HEK293 (cell line): ENCODE measurements around the gene DGKG.

Experiments used
- CTCF ChIA-PET: fragments of 350-600 bp; formaldehyde crosslinking; extraction: SDS; loops from one replicate; lab custom pipeline; 2021; ENCODE audit warnings: antibody characterized with exemption; lab: Yijun Ruan, JAX
- POLR2A ChIA-PET: fragments of 300-600 bp; formaldehyde crosslinking; extraction: SDS; loops from one replicate; lab custom pipeline; 2020; ENCODE audit warnings: antibody characterized with exemption, inconsistent platforms; lab: Yijun Ruan, JAX
- H3K27ac ChIP-seq: fragments of 200-500 bp; sonication (Bioruptor generic); 2 replicates; pipeline ENCODE4 v1.5.1; 2014; ENCODE audit warnings: low read depth, low read length, control low read depth, inconsistent platforms; ENCODE audit errors: extremely low read depth
- H3K36me3 ChIP-seq, 2 experiments: fragments of 200-500 bp in 1 of 2; sonication (Bioruptor generic) in 1 of 2; 1 replicate in 1 of 2; 2 replicates in 1 of 2; pipeline ENCODE4 v1.5.1; 2014 to 2017; ENCODE audit warnings: inconsistent platforms in 2 of 2, low read length in 2 of 2; ENCODE audit not compliant: control insufficient read depth in 2 of 2, insufficient read depth in 1 of 2
- H3K4me1 ChIP-seq: fragments of 200-500 bp; sonication (Bioruptor generic); 2 replicates; pipeline ENCODE4 v1.5.1; 2014; ENCODE audit warnings: mild to moderate bottlenecking, low read length, inconsistent platforms; ENCODE audit not compliant: control insufficient read depth, insufficient read depth
- H3K4me3 ChIP-seq: 2 replicates; pipeline ENCODE4 v1.5.1; 2011; ENCODE audit warnings: low read depth, mild to moderate bottlenecking, control low read depth, low read length, moderate library complexity
- H3K9me3 ChIP-seq: fragments of 200-500 bp; sonication (Bioruptor generic); 2 replicates; pipeline ENCODE4 v1.5.1; 2014; ENCODE audit warnings: low read depth, low read length, inconsistent platforms; ENCODE audit not compliant: control insufficient read depth, insufficient read depth
- CTCF ChIP-seq: fragments of 450-650 bp; formaldehyde crosslinking; IDR thresholded peaks from 2 replicates; pipeline ENCODE4 v1.5.1; 2016; ENCODE audit warnings: missing biosample characterization, missing genetic modification characterization
- KLF9 ChIP-seq: fragments of 450-650 bp; formaldehyde crosslinking; IDR thresholded peaks from 2 replicates; pipeline ENCODE4 v1.5.1; 2016; ENCODE audit warnings: missing biosample characterization, missing genetic modification characterization, low read depth
- RBAK ChIP-seq: fragments of 450-650 bp; formaldehyde crosslinking; IDR thresholded peaks from 2 replicates; pipeline ENCODE4 v1.5.1; 2016; ENCODE audit warnings: missing biosample characterization, missing genetic modification characterization
- REPIN1 ChIP-seq: fragments of 450-650 bp; formaldehyde crosslinking; IDR thresholded peaks from 2 replicates; pipeline ENCODE4 v1.5.1; 2017; ENCODE audit warnings: missing biosample characterization, missing genetic modification characterization, low read depth
- TSHZ1 ChIP-seq: fragments of 450-650 bp; formaldehyde crosslinking; IDR thresholded peaks from 2 replicates; pipeline ENCODE4 v1.5.1; 2016; ENCODE audit warnings: missing biosample characterization, missing genetic modification characterization, borderline replicate concordance
- ZNF121 ChIP-seq: fragments of 450-650 bp; formaldehyde crosslinking; IDR thresholded peaks from 2 replicates; pipeline ENCODE4 v1.5.1; 2016; ENCODE audit warnings: missing biosample characterization, missing genetic modification characterization
- ZNF530 ChIP-seq: fragments of 450-650 bp; formaldehyde crosslinking; IDR thresholded peaks from 2 replicates; pipeline ENCODE4 v1.5.1; 2016; ENCODE audit warnings: low read depth, missing biosample characterization, missing genetic modification characterization
- ZNF544 ChIP-seq: fragments of 450-650 bp; formaldehyde crosslinking; IDR thresholded peaks from 2 replicates; pipeline ENCODE4 v1.5.0; 2017; ENCODE audit warnings: missing biosample characterization, missing genetic modification characterization
- ZNF768 ChIP-seq: fragments of 450-650 bp; formaldehyde crosslinking; IDR thresholded peaks from 2 replicates; pipeline ENCODE4 v1.5.1; 2018; ENCODE audit warnings: missing biosample characterization, mild to moderate bottlenecking, missing genetic modification characterization
- ZSCAN16 ChIP-seq: fragments of 450-650 bp; formaldehyde crosslinking; IDR thresholded peaks from 2 replicates; pipeline ENCODE4 v1.5.1; 2016; ENCODE audit warnings: missing biosample characterization, missing genetic modification characterization
- TF ChIP-seq, protein P1 (sequence below): fragments of 450-650 bp; formaldehyde crosslinking; IDR thresholded peaks from 2 replicates; pipeline ENCODE4 v1.5.1; 2016; ENCODE audit warnings: missing biosample characterization, missing genetic modification characterization
- TF ChIP-seq, protein P2 (sequence below): fragments of 450-650 bp; formaldehyde crosslinking; IDR thresholded peaks from 2 replicates; pipeline ENCODE4 v1.5.1; 2017; ENCODE audit warnings: missing biosample characterization, missing genetic modification characterization
- TF ChIP-seq, protein P3 (sequence below): fragments of 450-650 bp; IDR thresholded peaks from 2 replicates; pipeline ENCODE4 v1.5.1; 2018; ENCODE audit warnings: missing biosample characterization, mild to moderate bottlenecking, missing genetic modification characterization
- TF ChIP-seq, protein P4 (sequence below): fragments of 450-650 bp; formaldehyde crosslinking; IDR thresholded peaks from 2 replicates; pipeline ENCODE4 v1.5.1; 2016; ENCODE audit warnings: missing biosample characterization, missing genetic modification characterization, borderline replicate concordance
- TF ChIP-seq, protein P5 (sequence below): fragments of 450-650 bp; formaldehyde crosslinking; IDR thresholded peaks from 2 replicates; pipeline ENCODE4 v1.5.1; 2017; ENCODE audit warnings: missing biosample characterization, missing genetic modification characterization

The DGKG gene

GRCh38 chr3:186118692-186119091, 243.3 kb downstream of the DGKG start (continued):
- no peak for TF ChIP-seq RBAK (tag by site-specific recombination)
- no peak for TF ChIP-seq ZNF121 (tag by site-specific recombination)
- TF ChIP-seq CTCF (tag by site-specific recombination), result no peak
- no peak for TF ChIP-seq ZNF768 (tag by site-specific recombination)
- no peak for TF ChIP-seq KLF9 (tag by site-specific recombination)
- TF ChIP-seq, protein P1, sequence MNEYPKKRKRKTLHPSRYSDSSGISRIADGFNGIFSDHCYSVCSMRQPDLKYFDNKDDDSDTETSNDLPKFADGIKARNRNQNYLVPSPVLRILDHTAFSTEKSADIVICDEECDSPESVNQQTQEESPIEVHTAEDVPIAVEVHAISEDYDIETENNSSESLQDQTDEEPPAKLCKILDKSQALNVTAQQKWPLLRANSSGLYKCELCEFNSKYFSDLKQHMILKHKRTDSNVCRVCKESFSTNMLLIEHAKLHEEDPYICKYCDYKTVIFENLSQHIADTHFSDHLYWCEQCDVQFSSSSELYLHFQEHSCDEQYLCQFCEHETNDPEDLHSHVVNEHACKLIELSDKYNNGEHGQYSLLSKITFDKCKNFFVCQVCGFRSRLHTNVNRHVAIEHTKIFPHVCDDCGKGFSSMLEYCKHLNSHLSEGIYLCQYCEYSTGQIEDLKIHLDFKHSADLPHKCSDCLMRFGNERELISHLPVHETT (tag by site-specific recombination), result no peak
- TF ChIP-seq, protein P2, sequence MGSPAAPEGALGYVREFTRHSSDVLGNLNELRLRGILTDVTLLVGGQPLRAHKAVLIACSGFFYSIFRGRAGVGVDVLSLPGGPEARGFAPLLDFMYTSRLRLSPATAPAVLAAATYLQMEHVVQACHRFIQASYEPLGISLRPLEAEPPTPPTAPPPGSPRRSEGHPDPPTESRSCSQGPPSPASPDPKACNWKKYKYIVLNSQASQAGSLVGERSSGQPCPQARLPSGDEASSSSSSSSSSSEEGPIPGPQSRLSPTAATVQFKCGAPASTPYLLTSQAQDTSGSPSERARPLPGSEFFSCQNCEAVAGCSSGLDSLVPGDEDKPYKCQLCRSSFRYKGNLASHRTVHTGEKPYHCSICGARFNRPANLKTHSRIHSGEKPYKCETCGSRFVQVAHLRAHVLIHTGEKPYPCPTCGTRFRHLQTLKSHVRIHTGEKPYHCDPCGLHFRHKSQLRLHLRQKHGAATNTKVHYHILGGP (tag by site-specific recombination), result no peak
- TF ChIP-seq, all 188 proteins: peak for 0

- no peak overlapping the region for H3K4me3 ChIP-seq
- ChIA-PET CTCF (no interaction called here), POLR2A (no interaction called here)
- no peak for TF ChIP-seq ZSCAN16 (tag by site-specific recombination)
- TF ChIP-seq, protein P3, sequence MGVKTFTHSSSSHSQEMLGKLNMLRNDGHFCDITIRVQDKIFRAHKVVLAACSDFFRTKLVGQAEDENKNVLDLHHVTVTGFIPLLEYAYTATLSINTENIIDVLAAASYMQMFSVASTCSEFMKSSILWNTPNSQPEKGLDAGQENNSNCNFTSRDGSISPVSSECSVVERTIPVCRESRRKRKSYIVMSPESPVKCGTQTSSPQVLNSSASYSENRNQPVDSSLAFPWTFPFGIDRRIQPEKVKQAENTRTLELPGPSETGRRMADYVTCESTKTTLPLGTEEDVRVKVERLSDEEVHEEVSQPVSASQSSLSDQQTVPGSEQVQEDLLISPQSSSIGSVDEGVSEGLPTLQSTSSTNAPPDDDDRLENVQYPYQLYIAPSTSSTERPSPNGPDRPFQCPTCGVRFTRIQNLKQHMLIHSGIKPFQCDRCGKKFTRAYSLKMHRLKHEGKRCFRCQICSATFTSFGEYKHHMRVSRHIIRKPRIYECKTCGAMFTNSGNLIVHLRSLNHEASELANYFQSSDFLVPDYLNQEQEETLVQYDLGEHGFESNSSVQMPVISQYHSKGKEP, result no peak
- TF ChIP-seq, protein P4, sequence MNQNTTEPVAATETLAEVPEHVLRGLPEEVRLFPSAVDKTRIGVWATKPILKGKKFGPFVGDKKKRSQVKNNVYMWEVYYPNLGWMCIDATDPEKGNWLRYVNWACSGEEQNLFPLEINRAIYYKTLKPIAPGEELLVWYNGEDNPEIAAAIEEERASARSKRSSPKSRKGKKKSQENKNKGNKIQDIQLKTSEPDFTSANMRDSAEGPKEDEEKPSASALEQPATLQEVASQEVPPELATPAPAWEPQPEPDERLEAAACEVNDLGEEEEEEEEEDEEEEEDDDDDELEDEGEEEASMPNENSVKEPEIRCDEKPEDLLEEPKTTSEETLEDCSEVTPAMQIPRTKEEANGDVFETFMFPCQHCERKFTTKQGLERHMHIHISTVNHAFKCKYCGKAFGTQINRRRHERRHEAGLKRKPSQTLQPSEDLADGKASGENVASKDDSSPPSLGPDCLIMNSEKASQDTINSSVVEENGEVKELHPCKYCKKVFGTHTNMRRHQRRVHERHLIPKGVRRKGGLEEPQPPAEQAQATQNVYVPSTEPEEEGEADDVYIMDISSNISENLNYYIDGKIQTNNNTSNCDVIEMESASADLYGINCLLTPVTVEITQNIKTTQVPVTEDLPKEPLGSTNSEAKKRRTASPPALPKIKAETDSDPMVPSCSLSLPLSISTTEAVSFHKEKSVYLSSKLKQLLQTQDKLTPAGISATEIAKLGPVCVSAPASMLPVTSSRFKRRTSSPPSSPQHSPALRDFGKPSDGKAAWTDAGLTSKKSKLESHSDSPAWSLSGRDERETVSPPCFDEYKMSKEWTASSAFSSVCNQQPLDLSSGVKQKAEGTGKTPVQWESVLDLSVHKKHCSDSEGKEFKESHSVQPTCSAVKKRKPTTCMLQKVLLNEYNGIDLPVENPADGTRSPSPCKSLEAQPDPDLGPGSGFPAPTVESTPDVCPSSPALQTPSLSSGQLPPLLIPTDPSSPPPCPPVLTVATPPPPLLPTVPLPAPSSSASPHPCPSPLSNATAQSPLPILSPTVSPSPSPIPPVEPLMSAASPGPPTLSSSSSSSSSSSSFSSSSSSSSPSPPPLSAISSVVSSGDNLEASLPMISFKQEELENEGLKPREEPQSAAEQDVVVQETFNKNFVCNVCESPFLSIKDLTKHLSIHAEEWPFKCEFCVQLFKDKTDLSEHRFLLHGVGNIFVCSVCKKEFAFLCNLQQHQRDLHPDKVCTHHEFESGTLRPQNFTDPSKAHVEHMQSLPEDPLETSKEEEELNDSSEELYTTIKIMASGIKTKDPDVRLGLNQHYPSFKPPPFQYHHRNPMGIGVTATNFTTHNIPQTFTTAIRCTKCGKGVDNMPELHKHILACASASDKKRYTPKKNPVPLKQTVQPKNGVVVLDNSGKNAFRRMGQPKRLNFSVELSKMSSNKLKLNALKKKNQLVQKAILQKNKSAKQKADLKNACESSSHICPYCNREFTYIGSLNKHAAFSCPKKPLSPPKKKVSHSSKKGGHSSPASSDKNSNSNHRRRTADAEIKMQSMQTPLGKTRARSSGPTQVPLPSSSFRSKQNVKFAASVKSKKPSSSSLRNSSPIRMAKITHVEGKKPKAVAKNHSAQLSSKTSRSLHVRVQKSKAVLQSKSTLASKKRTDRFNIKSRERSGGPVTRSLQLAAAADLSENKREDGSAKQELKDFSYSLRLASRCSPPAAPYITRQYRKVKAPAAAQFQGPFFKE (tag by site-specific recombination), result no peak
- TF ChIP-seq ZNF544 (tag by site-specific recombination), result no peak
- TF ChIP-seq, protein P1 (tag by site-specific recombination), result no peak
- no peak for TF ChIP-seq REPIN1 (tag by site-specific recombination)
- no peak for TF ChIP-seq TSHZ1 (tag by site-specific recombination)
- no peak for TF ChIP-seq ZNF530 (tag by site-specific recombination)
- TF ChIP-seq, protein P5, sequence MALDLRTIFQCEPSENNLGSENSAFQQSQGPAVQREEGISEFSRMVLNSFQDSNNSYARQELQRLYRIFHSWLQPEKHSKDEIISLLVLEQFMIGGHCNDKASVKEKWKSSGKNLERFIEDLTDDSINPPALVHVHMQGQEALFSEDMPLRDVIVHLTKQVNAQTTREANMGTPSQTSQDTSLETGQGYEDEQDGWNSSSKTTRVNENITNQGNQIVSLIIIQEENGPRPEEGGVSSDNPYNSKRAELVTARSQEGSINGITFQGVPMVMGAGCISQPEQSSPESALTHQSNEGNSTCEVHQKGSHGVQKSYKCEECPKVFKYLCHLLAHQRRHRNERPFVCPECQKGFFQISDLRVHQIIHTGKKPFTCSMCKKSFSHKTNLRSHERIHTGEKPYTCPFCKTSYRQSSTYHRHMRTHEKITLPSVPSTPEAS (tag by site-specific recombination), result no peak
- no peak overlapping the region for H3K27ac ChIP-seq
- no peaks in the 10 kb centered on the region for H3K9me3 ChIP-seq
- H3K36me3 ChIP-seq, result no peaks in the 10 kb centered on the region
- no peaks in the 10 kb centered on the region for H3K4me1 ChIP-seq
Observed at GRCh38 chr3:186117521-186118134, 244.4 kb downstream of the DGKG start.
